Pancreas (tissue), 10 donors: ENCODE results near the gene PPIF. TPM values are rescaled to one million over a fixed set of nuclear protein-coding genes. Genes with fewer than 3 reads are reported as not detected.

Experiments
- ATAC-seq, 4 donors: fragments of 200-7000 bp; cut with Tn5 transposase; one replicate each; pipeline versions ENCODE4 v1.8.0 to v1.9.1; 2020; ENCODE audit warnings: mild to moderate bottlenecking in 4 of 4, moderate library complexity in 4 of 4
- DNase-seq, 6 donors: peaks; one replicate each; pipeline ENCODE4 v3.0.0-alpha.2; 2020
- FAIRE-seq: peaks from 2 replicates; lab custom pipeline; 2012; peaks lifted over from hg19 to GRCh38; lab: Jason Lieb, UNC
- H3K27ac ChIP-seq, 4 donors: fragments of 200-600 bp; sonication (generic); 1 replicate in 3 of 4; 2 replicates in 1 of 4; pipeline versions ENCODE4 v1.5.0 to v1.8.0; 2020
- H3K27me3 ChIP-seq, 4 donors: fragments of 200-600 bp; one replicate each; pipeline ENCODE4 v1.8.0; 2021
- H3K36me3 ChIP-seq, 3 donors: fragments of 200-600 bp; sonication (generic) in 1 of 3; one replicate each; pipeline versions ENCODE4 v1.5.0 to v1.8.0; 2020 to 2021
- H3K4me1 ChIP-seq, 3 donors: fragments of 200-600 bp; one replicate each; pipeline ENCODE4 v1.8.0; 2021
- H3K4me3 ChIP-seq, 4 donors: fragments of 200-600 bp; sonication (generic) in 2 of 4; one replicate each; pipeline versions ENCODE4 v1.5.0 to v1.8.0; 2020 to 2021
- H3K9me3 ChIP-seq, 4 donors: fragments of 200-600 bp; one replicate each; pipeline ENCODE4 v1.8.0; 2021
- CTCF ChIP-seq, 4 donors: fragments of 200-600 bp; sonication (generic) in 3 of 4; IDR thresholded peaks; one replicate each; pipeline versions ENCODE4 v1.5.0 to v1.8.0; 2021; ENCODE audit warnings: antibody characterized with exemption in 4 of 4
- WGBS, 2 donors: extraction: QIAGEN DNeasy Blood & Tissue Kit; methylation state at CpG; one replicate each; pipeline ENCODE4 v1.1.7; 2013; 5-methylcytosine and 5-hydroxymethylcytosine counted together
- intact Hi-C, 3 donors: fragments of 100-400 bp; cut with DNase I; formaldehyde crosslinking; loops; one replicate each; pipeline versions ENCODE4 v1.11.1 to v1.14.2; 2022
- polyA plus RNA-seq, 2 donors: library from polyadenylated mRNA; stranded (reverse); fragments of 200-250 nt; gene quantifications; one replicate each; pipeline ENCODE4 v1.2.3, GENCODE V29; 2013
- total RNA-seq, 6 donors: library from RNA; stranded (reverse); fragmentation: NEBNext Ultra II Directional in 4 of 6; extraction: Animal tissue kit (Norgen Biotek cat#: 25700) in 4 of 6; gene quantifications; one replicate each; pipeline versions ENCODE4 v1.2.1 to v1.2.4, GENCODE V29; 2021 to 2023
- donor health status: healthy with polysubstance abuse.
- donor health status: DM: no; HTN: no; CAD: no; lungs with moderate emphysema.
- donor health status: DM: no; HTN: no; CAD: no.
- donor health status: control.
- donor health status: control.
- donor health status: Bipolar disorder and iron deficiency.
- donor health status: DM: yes; HTN: yes; CAD: no.
- donor health status: DM: no; HTN: no; CAD: no.
- donor health status: DM: no; HTN: no; CAD: no.
- donor health status: DM: yes; HTN: yes; CAD: no.

Gene PPIF
- total and polyA plus RNA-seq, 8 donors = 21.2 to 61.8 (median 42.0) TPM

GRCh38 chr10:79376751-79377556, 29.7 kb downstream of the PPIF start:
- 87 to 90% methylated on average over 12 of the region's 12 CpGs for WGBS, 2 donors
- ATAC-seq (no peak), DNase-seq (peak in 3 of 6 donors; percentile 6 to 39 (median 30)), FAIRE-seq (no peak)
- Histone ChIP-seq H3K9me3 (no peaks in the 10 kb centered on the region), H3K4me3 (no peak overlapping the region), H3K36me3 (no peaks in the 10 kb centered on the region), H3K27ac (no peak overlapping the region), H3K27me3 (no peaks in the 10 kb centered on the region), H3K4me1 (no peaks in the 10 kb centered on the region)
- no peak for TF ChIP-seq CTCF (IDR thresholded peaks at IDR 0.05)
- intact Hi-C loops = loop anchor here in 2 of 3 donors (5.0 kb wide), 2 partner anchors 90 to 110 kb away; no protein-coding TSS in a partner anchor

- Histone ChIP-seq H3K9me3 (no peaks in the 10 kb centered on the region), H3K27me3 (no peaks in the 10 kb centered on the region), H3K27ac (no peak overlapping the region), H3K36me3 (no peaks in the 10 kb centered on the region), H3K4me1 (no peaks in the 10 kb centered on the region), H3K4me3 (no peak overlapping the region)
- TF ChIP-seq CTCF (IDR thresholded peaks at IDR 0.05) = no peak
- intact Hi-C loops = loop anchor here in 2 of 3 donors (5.0 kb wide), 2 partner anchors 90 to 110 kb away; no protein-coding TSS in a partner anchor
- DNase-seq (no peak), FAIRE-seq (no peak), ATAC-seq (no peak)
- 85 to 90% methylated on average over 36 of the region's 36 CpGs for WGBS, 2 donors
Observed at GRCh38 chr10:79377557-79378382, 30.5 kb downstream of the PPIF start.

- DNase-seq = peak in 1 of 6 donors; percentile 13
- 81 to 94% methylated on average over 7 of the region's 7 CpGs for WGBS, 2 donors
- ATAC-seq = no peak
- H3K27ac ChIP-seq = no peak overlapping the region
- TF ChIP-seq CTCF (IDR thresholded peaks at IDR 0.05) = no peak
- H3K36me3 ChIP-seq = no peaks in the 10 kb centered on the region
- intact Hi-C loops = loop anchor here in 2 of 3 donors (5.0 kb wide), 2 partner anchors 89 to 109 kb away; no protein-coding TSS in a partner anchor
- no peak for FAIRE-seq
- no peaks in the 10 kb centered on the region for H3K9me3 ChIP-seq
- no peaks in the 10 kb centered on the region for H3K27me3 ChIP-seq
- H3K4me1 ChIP-seq = no peaks in the 10 kb centered on the region
- H3K4me3 ChIP-seq = no peak overlapping the region
Observed at GRCh38 chr10:79378383-79378646, 31.0 kb downstream of the PPIF start.

- DNase-seq = peak in 3 of 6 donors; percentile 7 to 43 (median 41)
- WGBS, 2 donors = 74 to 82% methylated on average over 22 of the region's 22 CpGs
Observed at GRCh38 chr10:79378647-79379511, 31.6 kb downstream of the PPIF start.

More at GRCh38 chr10:79378647-79379511, 31.6 kb downstream of the PPIF start:
- no peak for TF ChIP-seq CTCF (IDR thresholded peaks at IDR 0.05)
- no peaks in the 10 kb centered on the region for H3K27me3 ChIP-seq
- ATAC-seq = no peak
- H3K9me3 ChIP-seq = no peaks in the 10 kb centered on the region
- no peak for FAIRE-seq
- intact Hi-C loops = loop anchor here in 2 of 3 donors (5.0 kb wide), 2 partner anchors 88 to 108 kb away; no protein-coding TSS in a partner anchor
- no peaks in the 10 kb centered on the region for H3K36me3 ChIP-seq
- no peak overlapping the region for H3K27ac ChIP-seq
- H3K4me3 ChIP-seq = no peak overlapping the region
- no peaks in the 10 kb centered on the region for H3K4me1 ChIP-seq
